Gastroesophageal sphincter (tissue), 3 donors: ENCODE results near the gene STS.

Experiments
- EP300 ChIP-seq: sonication (generic); formaldehyde crosslinking; IDR thresholded peaks from one replicate; pipeline ENCODE4 v1.6.1; 2017; ENCODE audit warnings: antibody characterized with exemption, mild to moderate bottlenecking
- POLR2A ChIP-seq, 2 donors: fragments of 450-650 bp; IDR thresholded peaks; one replicate each; pipeline ENCODE4 v1.6.1; 2017; ENCODE audit warnings: antibody characterized with exemption in 2 of 2, mild to moderate bottlenecking in 2 of 2, moderate library complexity in 1 of 2
- POLR2AphosphoS5 ChIP-seq: sonication (generic); formaldehyde crosslinking; IDR thresholded peaks from one replicate; pipeline ENCODE4 v1.6.1; 2017; ENCODE audit warnings: antibody characterized with exemption
- TF ChIP-seq, protein P1 (sequence below), 4 experiments: fragments of 200-600 bp in 2 of 4; fragments of 450-650 bp in 2 of 4; sonication (generic) in 1 of 4; IDR thresholded peaks; one replicate each; pipeline ENCODE4 v1.5.1; 2017 to 2019; ENCODE audit warnings: antibody characterized with exemption in 4 of 4, mild to moderate bottlenecking in 2 of 4, moderate library complexity in 2 of 4

DNA sequence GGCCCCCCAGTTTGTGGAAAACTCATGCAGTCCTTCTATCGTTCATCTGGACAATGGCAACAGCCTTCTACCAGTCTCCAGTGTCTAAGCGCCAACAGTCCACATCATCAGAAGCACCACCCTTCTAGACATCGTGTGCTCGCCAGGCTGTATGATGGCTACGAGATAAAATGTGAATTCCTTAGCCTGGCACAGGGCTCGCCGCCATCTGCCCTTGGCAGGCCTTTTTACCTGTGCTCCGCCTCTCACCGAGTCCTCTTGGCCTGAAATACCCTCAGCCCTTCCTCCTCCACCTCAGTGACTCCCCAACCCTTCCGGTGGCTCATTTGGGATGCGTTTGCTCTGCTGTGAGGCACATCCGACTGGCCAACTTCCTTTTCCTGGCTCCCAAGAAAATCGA lies 15.9 kb upstream of the STS start:
- no peak for TF ChIP-seq POLR2A (IDR thresholded peaks at IDR 0.05)
- no peak for TF ChIP-seq EP300
- TF ChIP-seq, protein P1, sequence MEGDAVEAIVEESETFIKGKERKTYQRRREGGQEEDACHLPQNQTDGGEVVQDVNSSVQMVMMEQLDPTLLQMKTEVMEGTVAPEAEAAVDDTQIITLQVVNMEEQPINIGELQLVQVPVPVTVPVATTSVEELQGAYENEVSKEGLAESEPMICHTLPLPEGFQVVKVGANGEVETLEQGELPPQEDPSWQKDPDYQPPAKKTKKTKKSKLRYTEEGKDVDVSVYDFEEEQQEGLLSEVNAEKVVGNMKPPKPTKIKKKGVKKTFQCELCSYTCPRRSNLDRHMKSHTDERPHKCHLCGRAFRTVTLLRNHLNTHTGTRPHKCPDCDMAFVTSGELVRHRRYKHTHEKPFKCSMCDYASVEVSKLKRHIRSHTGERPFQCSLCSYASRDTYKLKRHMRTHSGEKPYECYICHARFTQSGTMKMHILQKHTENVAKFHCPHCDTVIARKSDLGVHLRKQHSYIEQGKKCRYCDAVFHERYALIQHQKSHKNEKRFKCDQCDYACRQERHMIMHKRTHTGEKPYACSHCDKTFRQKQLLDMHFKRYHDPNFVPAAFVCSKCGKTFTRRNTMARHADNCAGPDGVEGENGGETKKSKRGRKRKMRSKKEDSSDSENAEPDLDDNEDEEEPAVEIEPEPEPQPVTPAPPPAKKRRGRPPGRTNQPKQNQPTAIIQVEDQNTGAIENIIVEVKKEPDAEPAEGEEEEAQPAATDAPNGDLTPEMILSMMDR (IDR thresholded peaks at IDR 0.05), result no peak
- TF ChIP-seq POLR2AphosphoS5, result no peak
